Keratinocyte (primary cell): ENCODE measurements around the gene TRIM65. TPM values are rescaled to one million over a fixed set of nuclear protein-coding genes. Genes with fewer than 3 reads are reported as not detected.

Experiments used
- DNase-seq: peaks from one replicate; pipeline ENCODE4 v3.0.0-alpha.2; 2011; ENCODE audit warnings: low read depth, missing footprints, low spot score
- FAIRE-seq: peaks from 2 replicates; lab custom pipeline; 2011; peaks lifted over from hg19 to GRCh38; lab: Jason Lieb, UNC
- H2AFZ ChIP-seq: 2 replicates; pipeline ENCODE4 v1.6.0; 2012; ENCODE audit warnings: low read length, control low read depth, inconsistent platforms; ENCODE audit not compliant: control insufficient read depth
- H3K27ac ChIP-seq: 2 replicates; pipeline ENCODE4 v1.5.1; 2011; ENCODE audit warnings: low read length; ENCODE audit not compliant: control insufficient read depth, insufficient read depth
- H3K27me3 ChIP-seq: 3 replicates; pipeline ENCODE4 v1.6.0; 2011; ENCODE audit warnings: low read length; ENCODE audit not compliant: control insufficient read depth, insufficient read depth; ENCODE audit errors: extremely low read depth
- H3K36me3 ChIP-seq, 2 experiments: 2 replicates in 1 of 2; 3 replicates in 1 of 2; pipeline ENCODE4 v1.5.1; 2011; ENCODE audit warnings: low read length in 2 of 2, mild to moderate bottlenecking in 1 of 2; ENCODE audit not compliant: control insufficient read depth in 2 of 2, insufficient read depth in 2 of 2; ENCODE audit errors: extremely low read depth in 1 of 2
- H3K4me1 ChIP-seq: 3 replicates; pipeline ENCODE4 v1.5.1; 2011; ENCODE audit warnings: low read length; ENCODE audit not compliant: control insufficient read depth, insufficient read depth; ENCODE audit errors: extremely low read depth
- H3K4me2 ChIP-seq: 3 replicates; pipeline ENCODE4 v1.6.0; 2011; ENCODE audit warnings: low read depth, low read length; ENCODE audit not compliant: control insufficient read depth, insufficient read depth; ENCODE audit errors: extremely low read depth
- H3K4me3 ChIP-seq, 3 experiments: fragments of 200-600 bp in 1 of 3; sonication (generic) in 1 of 3; 2 replicates in 2 of 3; 3 replicates in 1 of 3; pipeline ENCODE4 v1.5.1; 2011 to 2016; ENCODE audit warnings: low read length in 3 of 3, mild to moderate bottlenecking in 3 of 3, control low read depth in 2 of 3, inconsistent platforms in 1 of 3, low read depth in 1 of 3, mixed read lengths in 1 of 3, mixed run types in 1 of 3, moderate library complexity in 1 of 3; ENCODE audit not compliant: control insufficient read depth in 2 of 3, insufficient read depth in 2 of 3; ENCODE audit errors: extremely low read depth in 1 of 3
- H3K79me2 ChIP-seq: 2 replicates; pipeline ENCODE4 v1.6.0; 2012; ENCODE audit warnings: low read length; ENCODE audit not compliant: control insufficient read depth, insufficient read depth
- H3K9ac ChIP-seq: 3 replicates; pipeline ENCODE4 v1.6.0; 2011; ENCODE audit warnings: low read length; ENCODE audit not compliant: control insufficient read depth, insufficient read depth; ENCODE audit errors: extremely low read depth
- H3K9me1 ChIP-seq: 3 replicates; pipeline ENCODE4 v1.6.0; 2011; ENCODE audit warnings: low read length; ENCODE audit not compliant: control insufficient read depth, insufficient read depth; ENCODE audit errors: extremely low read depth
- H3K9me3 ChIP-seq: 2 replicates; pipeline ENCODE4 v1.5.1; 2012; ENCODE audit warnings: low read depth, low read length; ENCODE audit not compliant: control insufficient read depth
- H4K20me1 ChIP-seq: 3 replicates; pipeline ENCODE4 v1.6.0; 2011; ENCODE audit warnings: low read length; ENCODE audit not compliant: control insufficient read depth, insufficient read depth; ENCODE audit errors: extremely low read depth
- CTCF ChIP-seq, 3 experiments: IDR thresholded peaks in 1 of 3; conservative IDR thresholded peaks in 1 of 3; optimal IDR thresholded peaks in 1 of 3; 2 replicates in 2 of 3; 3 replicates in 1 of 3; pipeline versions ENCODE3 to v1.5.1; 2011; ENCODE audit warnings: low read length in 3 of 3, mild to moderate bottlenecking in 3 of 3, moderate library complexity in 2 of 3, control low read depth in 1 of 3, inconsistent platforms in 1 of 3; ENCODE audit not compliant: insufficient read depth in 2 of 3; ENCODE audit errors: extremely low read depth in 1 of 3
- EZH2 ChIP-seq: IDR thresholded peaks from one replicate; pipeline ENCODE4 v1.6.1; 2012; ENCODE audit warnings: inconsistent platforms, mild to moderate bottlenecking, low read length, moderate library complexity
- dilution Hi-C: fragments of 300-500 bp; cut with MboI; formaldehyde crosslinking; loops from one replicate; pipeline ENCODE4 v1.7.0; 2020; ENCODE audit warnings: low sequenced_read_pairs; ENCODE audit not compliant: extremely low pct_ligation_motif_present
- polyA plus RNA-seq, 5 experiments: library from polyadenylated mRNA; depleted of rRNA in 3 of 5; stranded (reverse) in 3 of 5; stranded (forward) in 1 of 5; unstranded in 1 of 5; fragments of >200 nt; gene quantifications; 1 replicate in 1 of 5; 2 replicates in 3 of 5; 3 replicates in 1 of 5; pipeline versions ENCODE4 v1.2.1 to v1.2.3, GENCODE V29; 2011 to 2012; ENCODE audit warnings: missing spikeins in 2 of 5, low read depth in 1 of 5, low replicate concordance in 1 of 5

The TRIM65 gene
- polyA plus RNA-seq, 1 donor (not counting 4 experiments of a cell fraction or from before 2014, with no cell fraction given) = 7.8 TPM

- DNase-seq (no peak), FAIRE-seq (no peak)
- Histone ChIP-seq H3K4me1 (peaks cover 15% of the 10 kb centered on the region), H3K9me3 (no peaks in the 10 kb centered on the region), H3K9ac (no peak overlapping the region), H4K20me1 (no peaks in the 10 kb centered on the region), H3K4me2 (no peak overlapping the region), H3K27ac (no peak overlapping the region), H3K36me3 (no peaks in the 10 kb centered on the region), H3K4me3 (no peak overlapping the region), H3K79me2 (no peaks in the 10 kb centered on the region), H3K27me3 (no peaks in the 10 kb centered on the region), H2AFZ (no peak overlapping the region), H3K9me1 (no peaks in the 10 kb centered on the region)
- dilution Hi-C loops = no loop called here
- TF ChIP-seq CTCF (optimal IDR thresholded peaks at IDR 0.05 in 1 of 3, IDR thresholded peaks at IDR 0.05 in 1 of 3, conservative IDR thresholded peaks at IDR 0.05 in 1 of 3; ENCODE audit: extremely low read depth in 1 of 3, insufficient read depth in 2 of 3, low read length in 3 of 3) (no peak), EZH2 (no peak)
These were observed 29.2 kb upstream of the TRIM65 start for GRCh38 chr17:75925912-75926311.

GRCh38 chr17:75925103-75925502 lies 28.4 kb upstream of the TRIM65 start:
- no peaks in the 10 kb centered on the region for H3K9me1 ChIP-seq
- H3K36me3 ChIP-seq = no peaks in the 10 kb centered on the region
- H3K9me3 ChIP-seq = no peaks in the 10 kb centered on the region
- DNase-seq = no peak
- H3K4me3 ChIP-seq = no peak overlapping the region
- H3K27ac ChIP-seq = no peak overlapping the region
- TF ChIP-seq EZH2 (no peak), CTCF (optimal IDR thresholded peaks at IDR 0.05 in 1 of 3, IDR thresholded peaks at IDR 0.05 in 1 of 3, conservative IDR thresholded peaks at IDR 0.05 in 1 of 3; ENCODE audit: extremely low read depth in 1 of 3, insufficient read depth in 2 of 3, low read length in 3 of 3) (no peak)
- FAIRE-seq = no peak
- H3K9ac ChIP-seq = no peak overlapping the region
- H3K79me2 ChIP-seq = no peaks in the 10 kb centered on the region
- peaks cover 15% of the 10 kb centered on the region for H3K4me1 ChIP-seq
- no peaks in the 10 kb centered on the region for H3K27me3 ChIP-seq
- no peak overlapping the region for H3K4me2 ChIP-seq
- no peaks in the 10 kb centered on the region for H4K20me1 ChIP-seq
- dilution Hi-C loops = no loop called here
- no peak overlapping the region for H2AFZ ChIP-seq
